Endodermal cell (in vitro differentiated cells): Measurements from ENCODE around the gene PTPRN2. TPM values are rescaled to one million over a fixed set of nuclear protein-coding genes. Genes with fewer than 3 reads are reported as not detected.

Source experiments
- DNase-seq: peaks from one replicate; pipeline ENCODE4 v3.0.0-alpha.2; 2017
- H3K27ac ChIP-seq: 2 replicates; pipeline ENCODE4 v1.5.1; 2013; ENCODE audit warnings: mild to moderate bottlenecking, low read depth, low read length, moderate library complexity
- H3K27me3 ChIP-seq: 2 replicates; pipeline ENCODE4 v1.6.1; 2013; ENCODE audit warnings: mild to moderate bottlenecking, low read length, moderate library complexity; ENCODE audit not compliant: insufficient read depth, control insufficient read depth, poor library complexity, severe bottlenecking
- H3K36me3 ChIP-seq: 2 replicates; pipeline ENCODE4 v1.7.0; 2013; ENCODE audit warnings: mild to moderate bottlenecking, low read length, moderate library complexity; ENCODE audit not compliant: control insufficient read depth, insufficient read depth
- H3K4me1 ChIP-seq: one replicate; pipeline ENCODE4 v1.7.0; 2013; ENCODE audit warnings: low read length; ENCODE audit not compliant: control insufficient read depth, insufficient read depth
- H3K4me3 ChIP-seq: 2 replicates; pipeline ENCODE4 v1.5.1; 2013; ENCODE audit warnings: mild to moderate bottlenecking, low read length, moderate library complexity
- H3K9ac ChIP-seq: 2 replicates; pipeline ENCODE4 v1.6.1; 2013; ENCODE audit warnings: mild to moderate bottlenecking, low read length, moderate library complexity; ENCODE audit not compliant: poor library complexity, severe bottlenecking; ENCODE audit errors: extremely low read depth
- H3K9me3 ChIP-seq: 2 replicates; pipeline ENCODE4 v1.6.1; 2013; ENCODE audit warnings: mild to moderate bottlenecking, low read length, moderate library complexity; ENCODE audit not compliant: control insufficient read depth
- H3K27ac Mint-ChIP-seq: 2 replicates; pipeline ENCODE4 v1.8.0; 2020; ENCODE audit warnings: mixed read lengths
- H3K27me3 Mint-ChIP-seq: 2 replicates; pipeline ENCODE4 v1.8.0; 2021; ENCODE audit warnings: mild to moderate bottlenecking, mixed read lengths; ENCODE audit not compliant: insufficient read depth
- H3K36me3 Mint-ChIP-seq: 2 replicates; pipeline ENCODE4 v1.8.0; 2020; ENCODE audit warnings: low read depth, mixed read lengths
- H3K4me1 Mint-ChIP-seq: 2 replicates; pipeline ENCODE4 v1.8.0; 2020; ENCODE audit warnings: mixed read lengths
- H3K4me3 Mint-ChIP-seq: 2 replicates; pipeline ENCODE4 v1.8.0; 2020; ENCODE audit warnings: mild to moderate bottlenecking, moderate library complexity, mixed read lengths
- H3K9me3 Mint-ChIP-seq: 2 replicates; pipeline ENCODE4 v1.8.0; 2020; ENCODE audit warnings: mild to moderate bottlenecking, mixed read lengths
- WGBS, 2 experiments: methylation state at CpG; one replicate each; pipeline versions ENCODE4 v1.1.5 to v1.1.7; 2013; ENCODE audit warnings: missing lambda C conversion rate in 2 of 2, mixed read lengths in 1 of 2; ENCODE audit not compliant: insufficient coverage in 1 of 2, insufficient read length in 1 of 2; 5-methylcytosine and 5-hydroxymethylcytosine counted together
- total RNA-seq, 2 donors: library from RNA; stranded (reverse); fragmentation: NEBNext Ultra II Directional in 1 of 2; extraction: Animal tissue kit (Norgen Biotek cat#: 25700) in 1 of 2; gene quantifications; 2 replicates in 1 of 2; 3 replicates in 1 of 2; pipeline ENCODE4 v1.2.1, GENCODE V29; 2021
- TF ChIP-seq, protein P1 (sequence below): fragments of 200-600 bp; sonication (generic); conservative IDR thresholded peaks from 2 replicates; pipeline ENCODE4 v1.5.0; 2021; ENCODE audit warnings: antibody characterized with exemption, mild to moderate bottlenecking

The PTPRN2 gene
- total RNA-seq, 2 donors from 2014 or later, result 0.69 to 1.2 TPM

DNA sequence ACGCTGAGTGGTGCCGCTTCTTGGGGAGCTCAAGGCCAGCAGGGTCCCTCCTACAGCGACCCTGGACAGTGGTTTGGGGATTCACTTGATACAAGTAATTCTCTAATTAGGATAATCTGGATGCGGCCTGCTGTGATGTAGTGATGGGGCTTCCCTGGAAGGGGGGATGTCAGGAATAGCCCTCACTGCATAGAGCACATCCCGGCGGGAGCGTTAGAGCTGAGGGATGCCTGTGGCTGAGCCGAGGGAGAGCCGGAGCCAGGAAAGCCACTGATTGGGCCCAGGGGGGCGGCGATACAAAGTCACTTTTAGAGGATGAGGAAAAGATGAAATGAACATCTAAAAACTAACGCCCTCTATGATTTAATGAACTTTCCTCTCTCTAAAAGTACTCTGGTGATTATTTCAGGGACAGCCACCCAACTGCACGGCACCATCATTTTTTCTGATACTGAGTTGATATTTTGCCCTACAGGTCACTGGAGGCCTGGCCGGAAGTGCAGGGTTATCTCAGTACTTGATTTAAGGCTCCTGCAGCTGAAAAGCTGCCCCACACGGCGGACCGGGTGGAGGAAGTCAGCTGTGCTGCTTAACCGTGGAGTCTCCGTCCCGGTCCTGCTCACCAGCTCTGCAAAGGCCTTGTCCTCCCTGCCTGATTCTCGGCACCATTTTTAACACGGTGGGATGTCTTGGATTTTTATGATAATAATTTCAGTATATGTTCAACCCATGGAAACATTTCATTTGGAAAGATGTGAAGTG is 732.0 kb downstream of the PTPRN2 start:
- TF ChIP-seq, protein P1, sequence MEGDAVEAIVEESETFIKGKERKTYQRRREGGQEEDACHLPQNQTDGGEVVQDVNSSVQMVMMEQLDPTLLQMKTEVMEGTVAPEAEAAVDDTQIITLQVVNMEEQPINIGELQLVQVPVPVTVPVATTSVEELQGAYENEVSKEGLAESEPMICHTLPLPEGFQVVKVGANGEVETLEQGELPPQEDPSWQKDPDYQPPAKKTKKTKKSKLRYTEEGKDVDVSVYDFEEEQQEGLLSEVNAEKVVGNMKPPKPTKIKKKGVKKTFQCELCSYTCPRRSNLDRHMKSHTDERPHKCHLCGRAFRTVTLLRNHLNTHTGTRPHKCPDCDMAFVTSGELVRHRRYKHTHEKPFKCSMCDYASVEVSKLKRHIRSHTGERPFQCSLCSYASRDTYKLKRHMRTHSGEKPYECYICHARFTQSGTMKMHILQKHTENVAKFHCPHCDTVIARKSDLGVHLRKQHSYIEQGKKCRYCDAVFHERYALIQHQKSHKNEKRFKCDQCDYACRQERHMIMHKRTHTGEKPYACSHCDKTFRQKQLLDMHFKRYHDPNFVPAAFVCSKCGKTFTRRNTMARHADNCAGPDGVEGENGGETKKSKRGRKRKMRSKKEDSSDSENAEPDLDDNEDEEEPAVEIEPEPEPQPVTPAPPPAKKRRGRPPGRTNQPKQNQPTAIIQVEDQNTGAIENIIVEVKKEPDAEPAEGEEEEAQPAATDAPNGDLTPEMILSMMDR, result peak; percentile 14
- no peaks in the 10 kb centered on the region for H3K4me1 ChIP-seq
- H3K27ac ChIP-seq, result no peak overlapping the region
- no peak overlapping the region for H3K4me3 Mint-ChIP-seq
- no peak overlapping the region for H3K27ac Mint-ChIP-seq
- DNase-seq, result no peak
- H3K27me3 ChIP-seq, result no peaks in the 10 kb centered on the region
- H3K27me3 Mint-ChIP-seq, result peaks cover 3% of the 10 kb centered on the region
- peaks cover 56% of the 10 kb centered on the region for H3K9me3 ChIP-seq
- 83 to 88% methylated on average over 15 to 22 of the region's 22 CpGs for WGBS, 2 experiments
- peaks cover 2% of the 10 kb centered on the region for H3K9me3 Mint-ChIP-seq
- H3K36me3 Mint-ChIP-seq, result no peaks in the 10 kb centered on the region
- peaks cover 12% of the 10 kb centered on the region for H3K4me1 Mint-ChIP-seq
- H3K36me3 ChIP-seq, result no peaks in the 10 kb centered on the region
- no peak overlapping the region for H3K4me3 ChIP-seq
- H3K9ac ChIP-seq, result no peak overlapping the region

DNA sequence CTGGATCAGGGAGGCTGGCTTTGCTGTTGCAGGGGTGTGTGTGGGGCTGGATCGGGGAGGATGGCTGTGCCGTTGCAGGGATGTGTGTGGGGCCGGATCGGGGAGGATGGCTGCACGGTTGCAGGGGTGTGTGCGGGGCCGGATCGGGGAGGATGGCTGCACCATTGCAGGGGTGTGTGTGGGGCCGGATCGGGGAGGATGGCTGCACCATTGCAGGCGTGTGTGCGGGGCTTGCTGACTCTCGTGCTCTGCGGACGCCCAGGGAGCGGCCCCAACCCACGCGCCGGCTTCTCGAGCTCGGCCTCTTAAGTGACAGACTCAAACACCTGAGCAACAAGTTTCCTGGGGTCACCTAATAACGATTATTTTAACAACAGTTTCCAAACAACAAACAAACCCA is 732.6 kb downstream of the PTPRN2 start:
- Mint-ChIP-seq H3K36me3 (no peaks in the 10 kb centered on the region), H3K4me3 (no peak overlapping the region), H3K27ac (no peak overlapping the region), H3K9me3 (peaks cover 2% of the 10 kb centered on the region), H3K27me3 (peaks cover 3% of the 10 kb centered on the region), H3K4me1 (peaks cover 14% of the 10 kb centered on the region)
- 87 to 90% methylated on average over 6 to 22 of the region's 22 CpGs for WGBS, 2 experiments
- Histone ChIP-seq H3K27me3 (no peaks in the 10 kb centered on the region), H3K9ac (no peak overlapping the region), H3K4me1 (no peaks in the 10 kb centered on the region), H3K27ac (no peak overlapping the region), H3K36me3 (no peaks in the 10 kb centered on the region), H3K4me3 (no peak overlapping the region), H3K9me3 (peaks cover 56% of the 10 kb centered on the region)
- TF ChIP-seq, protein P1, result no peak
- DNase-seq, result no peak

DNA sequence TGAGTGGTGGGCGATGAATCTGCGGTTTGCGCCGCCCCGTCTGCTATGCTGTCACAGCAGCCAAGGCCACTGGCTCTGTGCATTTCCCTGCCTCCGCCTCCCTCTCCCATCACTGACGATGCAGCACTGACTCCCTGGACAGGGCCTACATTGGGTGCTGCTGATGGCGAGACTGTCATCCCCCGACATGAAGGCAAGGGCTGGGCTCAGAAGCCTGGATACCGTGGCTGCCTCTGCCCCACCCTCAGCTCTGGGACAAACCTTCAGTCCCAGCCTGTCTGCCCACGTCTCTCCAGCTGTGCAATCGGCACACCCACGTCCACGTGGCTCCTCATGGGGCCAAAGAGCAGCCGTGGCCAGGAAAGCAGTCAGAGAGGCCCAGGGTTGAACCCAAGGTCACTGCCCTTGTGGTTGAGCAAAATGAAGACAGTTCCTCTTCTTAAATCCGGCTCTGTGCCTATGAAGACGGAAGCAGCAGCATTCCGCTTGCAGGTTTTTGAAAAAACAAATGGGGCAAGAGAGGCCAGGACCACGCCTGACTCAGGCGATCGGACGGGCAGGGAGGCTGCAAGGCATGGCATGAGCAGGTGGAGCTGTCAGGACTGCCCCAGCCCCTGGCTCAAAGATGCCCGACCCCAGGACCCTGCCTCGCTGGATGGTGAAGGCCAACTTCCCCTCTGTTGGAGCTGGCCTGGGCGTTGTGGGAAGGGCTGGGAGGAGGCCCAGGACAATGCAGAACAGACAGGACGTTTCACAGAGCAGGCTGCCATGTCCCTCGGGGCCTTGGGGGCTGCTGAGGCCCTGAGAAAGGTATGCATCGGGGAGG is 733.3 kb downstream of the PTPRN2 start:
- H3K36me3 Mint-ChIP-seq, result no peaks in the 10 kb centered on the region

More for the DNA sequence above, 733.3 kb downstream of the PTPRN2 start:
- Histone ChIP-seq H3K4me1 (no peaks in the 10 kb centered on the region), H3K9me3 (peaks cover 62% of the 10 kb centered on the region), H3K36me3 (no peaks in the 10 kb centered on the region), H3K9ac (no peak overlapping the region), H3K27me3 (no peaks in the 10 kb centered on the region), H3K4me3 (no peak overlapping the region), H3K27ac (no peak overlapping the region)
- TF ChIP-seq, protein P1, result no peak
- no peak overlapping the region for H3K4me3 Mint-ChIP-seq
- H3K27ac Mint-ChIP-seq, result no peak overlapping the region
- WGBS, 2 experiments, result 76 to 86% methylated on average over 20 to 28 of the region's 28 CpGs
- peaks cover 2% of the 10 kb centered on the region for H3K9me3 Mint-ChIP-seq
- peaks cover 14% of the 10 kb centered on the region for H3K4me1 Mint-ChIP-seq
- no peak for DNase-seq
- H3K27me3 Mint-ChIP-seq, result peaks cover 4% of the 10 kb centered on the region
